ENCODE results near the gene CORO7.

The CORO7 gene

GRCh38 chr16:4372001-4372577, 44.3 kb downstream of the CORO7 start:
- no peak for DNase-seq (ENCODE audit: low spot score)

DNA sequence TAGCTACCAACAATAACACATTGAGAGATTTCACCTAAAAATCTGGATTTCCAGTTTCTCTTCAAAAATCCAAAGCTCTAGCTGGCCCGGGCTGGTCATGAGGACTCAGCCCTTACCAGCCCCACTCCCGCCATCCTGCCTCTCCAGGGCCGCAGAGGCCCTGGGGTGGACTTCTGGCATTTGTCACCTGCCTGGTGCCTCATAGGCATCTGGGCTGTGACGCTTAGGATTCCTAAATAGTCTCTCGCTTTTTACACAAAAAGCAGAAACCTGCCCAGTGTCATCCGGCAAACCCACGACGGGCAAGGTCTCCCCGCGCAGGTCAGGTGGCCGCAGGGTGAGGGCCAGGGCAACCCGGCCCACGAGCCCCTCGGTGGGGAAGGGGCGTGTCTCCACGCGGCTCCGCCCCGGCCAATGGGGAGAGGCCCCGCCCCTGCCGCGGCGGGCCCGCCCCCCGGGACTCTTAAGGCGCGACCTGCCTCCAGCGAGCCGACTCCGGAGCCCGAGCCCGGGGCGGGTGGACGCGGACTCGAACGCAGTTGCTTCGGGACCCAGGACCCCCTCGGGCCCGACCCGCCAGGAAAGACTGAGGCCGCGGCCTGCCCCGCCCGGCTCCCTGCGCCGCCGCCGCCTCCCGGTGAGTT, 44.9 kb downstream of the CORO7 start, which contains the start of gene VASN:
Gene VASN, plus strand, starts transcription at position 492 of the 644 bp plus-strand sequence. CDS start 9,030 bp downstream, outside the sequence.
- DNase-seq (ENCODE audit: low spot score), result peak; percentile 59

DNA sequence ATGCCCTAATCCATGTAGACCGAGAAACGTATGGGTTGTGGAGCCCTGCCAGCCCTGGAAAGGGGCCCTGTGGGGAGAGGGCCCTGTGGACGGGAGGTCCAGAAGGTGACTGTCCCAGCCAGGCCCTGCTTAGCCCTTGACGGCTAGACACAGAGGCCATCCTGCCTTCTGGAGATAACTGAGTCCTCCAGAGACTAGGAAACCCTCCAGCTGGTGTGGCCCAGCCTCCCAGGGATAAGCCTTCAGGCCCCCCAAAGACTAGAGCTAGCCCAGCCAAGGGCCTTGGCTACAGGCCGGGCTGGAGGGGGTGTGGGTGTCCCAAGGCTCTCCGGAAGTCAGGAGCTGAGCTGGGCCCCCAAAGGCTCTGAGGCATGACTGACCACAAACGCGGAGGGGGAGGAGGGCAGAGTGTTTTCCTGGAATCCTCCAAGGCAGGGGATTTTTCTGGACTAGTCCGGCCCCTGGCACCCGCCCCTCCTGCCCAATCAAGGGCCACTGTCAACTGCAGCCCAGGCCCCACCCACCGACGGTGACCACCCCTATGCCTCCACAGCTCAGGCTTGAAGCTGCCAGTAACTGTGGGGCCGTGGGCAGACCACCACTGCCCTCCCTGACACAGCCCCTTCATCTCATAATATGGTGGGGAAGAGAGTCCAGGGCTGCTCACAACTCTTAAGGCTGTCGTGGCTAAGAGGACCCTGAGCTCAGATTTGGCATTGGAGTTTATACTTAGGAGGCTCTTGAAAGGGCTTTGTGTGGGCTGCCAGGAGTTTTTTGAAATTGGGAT, 45.6 kb downstream of the CORO7 start:
- no peak for DNase-seq (ENCODE audit: low spot score)

DNA sequence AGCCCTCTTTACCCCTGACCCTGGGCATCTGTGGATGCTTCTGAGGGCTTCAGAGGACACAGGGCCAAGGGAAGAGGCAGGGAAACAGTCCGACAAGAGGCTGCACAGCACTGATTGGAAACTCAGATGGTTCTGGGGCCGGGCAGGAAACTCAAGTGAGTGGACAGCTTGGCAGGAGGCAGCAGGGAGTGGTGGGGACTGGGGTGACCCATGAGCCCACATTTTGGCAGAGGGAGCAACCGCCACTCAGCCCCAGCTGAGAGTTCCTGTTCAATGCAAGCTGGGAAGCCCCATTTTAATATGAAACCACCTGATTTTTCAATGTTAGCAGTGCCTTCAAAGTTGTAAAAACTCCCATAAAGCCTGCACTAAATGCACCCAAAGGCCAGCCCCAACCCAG, 46.2 kb downstream of the CORO7 start:
- no peak for DNase-seq (ENCODE audit: low spot score)

DNA sequence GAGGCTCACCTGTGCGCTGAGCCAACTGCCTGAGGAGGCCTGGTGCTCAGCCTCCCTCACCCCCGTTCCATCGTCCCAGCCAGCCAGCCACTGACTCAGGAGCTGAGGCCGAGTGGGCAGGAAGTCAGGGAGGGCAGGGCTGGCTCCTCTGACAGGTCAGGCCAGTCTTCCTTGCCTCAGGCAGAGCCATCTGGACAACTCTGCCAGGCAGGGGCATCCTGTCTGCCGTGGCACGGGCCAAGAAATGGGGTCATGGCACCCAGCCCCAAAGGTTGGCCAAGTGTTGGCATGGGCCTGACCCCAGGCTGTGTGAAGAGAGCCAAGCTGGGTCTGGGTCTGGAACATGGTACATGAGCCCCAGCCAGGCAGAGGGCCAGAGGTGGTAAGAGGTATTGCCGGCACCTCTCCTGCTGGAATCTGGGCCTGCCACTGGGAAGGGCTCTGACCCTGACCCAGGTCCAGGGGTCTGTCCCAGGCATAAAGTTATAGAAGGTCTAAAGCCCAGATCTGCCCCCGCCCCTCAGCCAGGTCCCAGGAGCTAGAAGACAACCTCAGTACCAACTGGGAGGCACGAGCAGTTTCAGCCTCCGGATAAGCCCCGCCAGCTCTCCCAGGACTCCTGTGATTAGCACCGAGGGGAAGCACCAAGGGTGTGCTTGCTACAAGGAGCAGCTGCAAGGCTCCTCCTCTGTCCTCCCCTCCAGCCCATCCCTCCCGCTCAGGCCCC, 47.2 kb downstream of the CORO7 start:
- no peak for DNase-seq (ENCODE audit: low spot score)

GRCh38 chr16:4367393-4367856, 49.0 kb downstream of the CORO7 start:
- DNase-seq (ENCODE audit: low spot score), result no peak

DNA sequence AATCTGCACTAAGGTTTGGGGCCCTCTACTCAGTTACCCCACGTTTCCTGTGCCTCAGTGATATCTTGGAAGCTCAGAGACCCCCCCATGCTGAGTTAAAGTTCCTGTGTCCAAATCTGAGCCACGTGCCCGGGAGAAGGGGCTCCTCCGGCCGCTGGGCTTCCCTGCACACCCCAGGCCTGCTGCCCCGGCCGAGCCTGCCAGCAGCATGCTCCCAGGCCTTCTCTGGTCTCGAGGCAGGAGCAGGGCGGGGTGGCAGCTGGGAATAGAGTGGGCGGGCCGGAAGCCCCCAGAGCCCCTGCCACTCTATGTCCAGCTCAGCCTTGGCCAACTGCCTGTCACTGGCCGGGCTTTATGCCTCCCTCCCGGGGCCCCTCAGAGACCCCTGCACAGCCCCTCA, 50.4 kb downstream of the CORO7 start:
- DNase-seq (ENCODE audit: low spot score), result no peak

- no peak for DNase-seq (ENCODE audit: low spot score)
These were observed 50.8 kb downstream of the CORO7 start for GRCh38 chr16:4365615-4366014.

DNA sequence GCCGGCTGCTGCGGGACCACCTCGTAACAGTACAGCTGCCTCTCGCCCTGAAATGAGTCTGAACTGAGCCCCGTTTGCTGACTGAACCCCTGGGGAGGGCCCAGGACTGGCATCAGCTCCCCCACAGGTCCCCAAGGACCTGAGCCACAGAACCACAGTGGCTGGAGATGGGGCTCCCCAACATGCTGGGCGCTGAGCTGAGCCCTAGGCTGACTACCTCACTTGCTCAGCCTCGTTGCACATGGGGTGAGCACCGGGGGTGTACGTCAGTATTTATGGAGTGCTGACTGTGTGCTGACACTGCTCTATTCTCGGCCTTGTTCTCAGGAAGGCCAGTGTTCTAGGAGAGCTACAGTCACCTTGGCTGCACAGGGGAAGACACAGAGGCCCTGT, 51.4 kb downstream of the CORO7 start:
- no peak for DNase-seq (ENCODE audit: low spot score)

DNA sequence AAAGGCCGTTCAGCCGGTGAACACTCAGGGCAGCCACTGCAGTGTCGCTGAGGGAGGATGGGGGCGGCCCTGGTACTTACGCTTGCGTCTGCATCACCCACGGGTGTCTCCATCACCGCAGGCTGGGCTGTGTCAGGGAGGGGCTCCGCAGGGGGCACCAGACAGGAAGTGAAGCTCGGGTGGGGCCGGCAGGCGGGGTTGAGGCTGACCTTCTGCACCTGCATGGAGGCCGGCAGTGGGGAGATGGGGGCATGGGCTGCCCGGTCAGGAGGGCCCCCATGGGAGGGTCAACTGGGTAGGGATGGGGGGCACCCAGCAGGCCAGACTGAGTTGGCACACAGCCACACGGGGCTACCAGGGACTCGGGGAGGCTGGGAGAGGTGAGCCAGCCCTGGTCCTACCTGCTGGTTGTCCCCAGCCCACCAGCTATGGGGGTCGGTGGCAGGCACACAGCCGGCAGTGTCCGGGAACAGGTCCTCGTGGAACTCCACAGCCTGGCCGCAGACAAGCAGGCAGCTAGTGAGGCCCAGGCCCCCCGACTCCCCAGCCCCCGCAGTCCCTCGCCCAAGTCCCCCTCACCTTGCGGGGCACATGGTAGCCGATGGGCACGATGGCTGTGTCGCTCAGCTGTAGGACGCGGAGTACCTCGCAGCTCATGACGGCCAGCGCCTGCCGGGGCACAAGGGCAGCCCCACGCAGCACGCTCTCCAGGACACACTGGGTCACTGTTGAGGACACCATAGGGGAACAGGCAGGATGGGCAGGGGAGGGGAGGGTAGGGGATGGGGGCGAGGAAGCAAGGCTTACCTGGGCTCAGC, 52.0 kb downstream of the CORO7 start:
- DNase-seq (ENCODE audit: low spot score), result no peak

DNA sequence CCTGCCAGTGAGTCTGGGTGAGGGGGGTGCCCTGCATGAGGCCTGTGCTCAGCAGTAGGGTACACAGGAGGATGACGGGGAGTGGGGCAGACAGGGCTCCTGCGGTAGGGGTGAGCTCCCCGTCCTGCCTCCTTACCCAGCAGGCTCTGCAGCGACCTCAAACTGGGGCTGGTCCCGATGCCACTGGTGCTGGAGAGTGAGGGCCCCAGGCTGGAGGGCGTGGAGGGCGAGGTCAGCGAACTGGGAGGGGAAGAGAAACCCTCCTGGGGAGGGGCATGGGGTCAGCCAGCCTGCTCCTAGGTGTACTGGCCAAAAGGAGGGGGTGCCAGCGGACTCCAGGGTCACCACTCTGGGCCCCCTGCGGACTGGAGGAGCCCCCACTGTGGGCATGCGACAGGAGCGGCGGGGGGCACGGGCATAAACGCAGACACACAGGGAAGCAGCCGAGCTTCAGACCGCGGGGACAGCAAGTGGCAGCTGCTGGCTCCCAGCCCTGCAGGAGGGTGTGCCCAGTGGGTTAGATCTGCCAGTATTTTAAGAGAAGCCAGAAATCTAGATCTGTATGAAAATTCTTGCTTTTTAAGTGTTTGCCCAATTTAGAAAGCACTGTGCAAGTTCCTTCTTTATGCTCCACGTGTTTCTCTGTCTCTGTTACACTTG, 53.8 kb downstream of the CORO7 start:
- no peak for DNase-seq (ENCODE audit: low spot score)

GRCh38 chr16:4361944-4362311, 54.5 kb downstream of the CORO7 start:
- DNase-seq (ENCODE audit: low spot score), result no peak

- no peak for DNase-seq (ENCODE audit: low spot score)
These were observed 55.1 kb downstream of the CORO7 start for GRCh38 chr16:4361033-4361943.

- DNase-seq (ENCODE audit: low spot score), result peak; percentile 29
These were observed 55.8 kb downstream of the CORO7 start for GRCh38 chr16:4360538-4361021.

DNA sequence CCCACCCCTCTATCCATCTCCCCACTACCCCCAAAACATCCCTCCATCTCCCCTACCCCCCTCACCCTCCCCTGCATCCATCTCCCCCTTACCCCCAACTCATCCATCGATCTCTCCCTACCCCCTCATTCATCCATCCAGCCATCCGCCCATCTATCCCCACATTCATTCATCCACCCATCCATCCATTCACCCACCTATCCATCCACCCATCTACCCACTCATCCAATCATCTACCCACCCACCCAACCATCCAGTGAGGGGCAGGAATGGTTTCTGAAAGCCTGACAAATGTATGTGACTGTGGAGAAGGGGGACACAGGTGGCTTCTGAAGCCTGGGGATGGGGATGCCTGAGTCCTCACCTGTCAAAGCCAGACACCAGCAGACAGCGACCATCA, 56.5 kb downstream of the CORO7 start:
- DNase-seq (ENCODE audit: low spot score), result no peak

DNA sequence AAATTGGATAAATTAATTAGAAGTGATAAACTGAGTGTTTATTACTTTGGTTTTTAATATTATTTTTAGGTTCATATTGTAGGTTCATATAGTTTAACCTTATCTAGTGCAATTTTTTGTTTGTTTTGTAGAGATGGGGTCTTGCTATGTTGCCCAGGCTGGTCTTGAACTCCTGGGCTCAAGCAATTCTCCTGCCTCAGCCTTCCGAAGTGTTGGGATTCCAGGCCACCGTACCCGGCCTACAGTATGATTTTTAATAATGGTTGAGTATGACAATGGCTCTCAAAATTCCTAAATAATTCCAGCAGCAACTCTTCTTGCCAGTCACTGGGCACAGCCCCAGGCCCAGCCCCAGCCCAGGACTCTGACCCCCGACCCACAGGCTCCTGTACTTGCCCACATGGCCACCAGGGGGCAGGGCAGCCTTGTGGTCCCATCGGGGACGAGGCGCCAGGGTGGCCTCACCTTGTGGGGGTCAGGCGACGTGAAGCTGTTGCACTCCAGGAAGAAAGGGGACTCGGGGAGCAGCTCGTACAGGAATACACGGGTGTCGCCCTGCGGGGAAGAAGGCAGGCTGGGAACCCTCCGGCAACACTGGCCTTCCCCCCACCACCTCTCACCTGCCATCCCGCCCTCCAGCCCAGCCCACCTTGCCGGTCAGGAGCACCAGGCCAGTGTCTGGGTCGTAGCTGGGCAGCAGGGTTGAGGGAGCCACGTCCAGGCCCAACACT, 57.4 kb downstream of the CORO7 start:
- DNase-seq (ENCODE audit: low spot score), result peak; percentile 28

GRCh38 chr16:4358236-4358635, 58.2 kb downstream of the CORO7 start:
- no peak for DNase-seq (ENCODE audit: low spot score)

DNA sequence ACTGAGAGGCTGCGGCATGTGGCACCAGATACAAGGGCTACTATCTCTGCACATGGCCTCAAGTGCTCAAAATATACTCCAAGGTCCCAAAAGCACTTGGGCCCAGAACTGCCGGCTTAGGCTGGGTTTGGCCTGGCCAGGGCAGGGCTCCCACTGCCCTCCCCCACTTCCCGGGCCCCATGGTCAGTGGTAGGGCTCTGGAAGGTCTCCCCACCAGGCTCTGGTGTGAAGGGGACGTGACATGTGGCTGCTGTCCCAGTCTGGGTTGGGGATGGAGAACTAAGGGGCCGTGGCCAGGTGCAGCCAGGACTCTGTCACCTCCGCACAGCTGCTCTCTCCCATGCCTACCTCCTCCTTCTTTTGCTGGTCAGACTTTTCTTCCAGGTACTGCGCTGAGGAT, 59.6 kb downstream of the CORO7 start:
- DNase-seq (ENCODE audit: low spot score), result no peak

Measured in SW480 (cell line).